Heart left ventricle (tissue), 16 donors: ENCODE data around the gene STX16. TPM values are rescaled to one million over a fixed set of nuclear protein-coding genes. Genes with fewer than 3 reads are reported as not detected.

Experiments
- ATAC-seq, 4 donors: fragments of 200-7000 bp; cut with Tn5 transposase; one replicate each; pipeline ENCODE4 v1.9.1; 2020 to 2022; ENCODE audit warnings: moderate library complexity in 4 of 4, mild to moderate bottlenecking in 3 of 4, moderate number of reproducible peaks in 1 of 4
- DNase-seq, 5 donors: peaks; one replicate each; pipeline ENCODE4 v3.0.0-alpha.2; 2020
- H3K27ac ChIP-seq, 12 donors: fragments of 200-600 bp; sonication (generic) in 4 of 12; one replicate each; pipeline versions ENCODE4 v1.5.0 to v1.8.0; 2016 to 2022; ENCODE audit warnings: mild to moderate bottlenecking in 2 of 12
- H3K27me3 ChIP-seq, 9 donors: fragments of 200-600 bp; sonication (generic) in 2 of 9; one replicate each; pipeline versions ENCODE4 v1.5.1 to v1.8.0; 2016 to 2022; ENCODE audit warnings: mild to moderate bottlenecking in 3 of 9
- H3K36me3 ChIP-seq, 9 donors: fragments of 200-600 bp; sonication (generic) in 2 of 9; one replicate each; pipeline versions ENCODE4 v1.5.0 to v1.8.0; 2018 to 2022; ENCODE audit warnings: mild to moderate bottlenecking in 2 of 9
- H3K4me1 ChIP-seq, 12 donors: fragments of 200-600 bp; sonication (generic) in 4 of 12; one replicate each; pipeline versions ENCODE4 v1.5.0 to v1.8.0; 2016 to 2022; ENCODE audit warnings: mild to moderate bottlenecking in 3 of 12
- H3K4me3 ChIP-seq, 12 donors: fragments of 200-600 bp; sonication (generic) in 4 of 12; one replicate each; pipeline versions ENCODE4 v1.5.0 to v1.8.0; 2017 to 2022; ENCODE audit warnings: mild to moderate bottlenecking in 9 of 12, moderate library complexity in 4 of 12
- H3K9me3 ChIP-seq, 12 donors: fragments of 200-600 bp; sonication (generic) in 4 of 12; one replicate each; pipeline versions ENCODE4 v1.5.0 to v1.8.0; 2016 to 2022; ENCODE audit warnings: mild to moderate bottlenecking in 1 of 12
- POLR2A ChIP-seq, 2 donors: fragments of 450-650 bp; IDR thresholded peaks; one replicate each; pipeline ENCODE4 v1.6.1; 2017; ENCODE audit warnings: antibody characterized with exemption in 2 of 2, mild to moderate bottlenecking in 2 of 2, moderate library complexity in 2 of 2
- WGBS, 4 donors: extraction: QIAGEN DNeasy Blood & Tissue Kit in 2 of 4; methylation state at CpG; one replicate each; pipeline versions ENCODE4 v1.1.5 to v1.1.7; 2013 to 2018; 5-methylcytosine and 5-hydroxymethylcytosine counted together
- intact Hi-C, 10 donors: fragments of 100-400 bp; cut with DNase I; formaldehyde crosslinking; loops; one replicate each; pipeline versions ENCODE4 v1.11.1 to v1.14.2; 2022
- polyA plus RNA-seq, 2 donors: library from polyadenylated mRNA; stranded (reverse); fragments of 200-250 nt; gene quantifications; one replicate each; pipeline ENCODE4 v1.2.3, GENCODE V29; 2013
- total RNA-seq, 9 donors: library from RNA; depleted of rRNA in 2 of 9; stranded (reverse); fragments of >200 nt in 2 of 9; fragmentation: NEBNext Ultra II Directional in 3 of 9; extraction: Animal tissue kit (Norgen Biotek cat#: 25700) in 3 of 9; gene quantifications; one replicate each; pipeline versions ENCODE4 v1.1.0 to v1.2.4, GENCODE V29; 2016 to 2023
- TF ChIP-seq, protein P1 (sequence below), 12 donors: fragments of 200-600 bp; sonication (generic) in 4 of 12; IDR thresholded peaks; one replicate each; pipeline versions ENCODE4 v1.5.0 to v1.8.0; 2018 to 2022; ENCODE audit warnings: antibody characterized with exemption in 12 of 12, mild to moderate bottlenecking in 5 of 12
- donor health status: ischemic (EF 13 %, LVEDD 7.1; RV severe dilation, severe dysfunction).
- donor health status: healthy with polysubstance abuse.
- donor health status: DM: no; HTN: yes; CAD: no.
- donor health status: DM: no; HTN: no; CAD: no.
- donor health status: ischemic (EF 25% LVEDD 6.9; RV normal size, moderate dysfunction).
- donor health status: ischemic (EF 25% LVEDD 5.7; RV mildly dilated, moderate dysfunction).
- donor health status: healthy.
- donor health status: DM: yes; HTN: yes; CAD: no.
- donor health status: ischemic (EF 35%, LVEDD 5.7; RV mildly dilated, moderate dysfunction).
- donor health status: nonischemic (EF 11% LVEDD 7.7; RV severe dilation, severe dysfunction).
- donor health status: DM: yes; HTN: yes; CAD: no.
- donor health status: PGD.
- donor health status: ischemic (EF 29% LVEDD 5.4; RV normal size, mild dysfunction).
- donor health status: nonischemic (EF 23%, LVEDD 6.1; RV moderate dilation, normal function).

The STX16 gene
- total and polyA plus RNA-seq, 11 donors: 14.6 to 38.9 (median 25.6) TPM

DNA sequence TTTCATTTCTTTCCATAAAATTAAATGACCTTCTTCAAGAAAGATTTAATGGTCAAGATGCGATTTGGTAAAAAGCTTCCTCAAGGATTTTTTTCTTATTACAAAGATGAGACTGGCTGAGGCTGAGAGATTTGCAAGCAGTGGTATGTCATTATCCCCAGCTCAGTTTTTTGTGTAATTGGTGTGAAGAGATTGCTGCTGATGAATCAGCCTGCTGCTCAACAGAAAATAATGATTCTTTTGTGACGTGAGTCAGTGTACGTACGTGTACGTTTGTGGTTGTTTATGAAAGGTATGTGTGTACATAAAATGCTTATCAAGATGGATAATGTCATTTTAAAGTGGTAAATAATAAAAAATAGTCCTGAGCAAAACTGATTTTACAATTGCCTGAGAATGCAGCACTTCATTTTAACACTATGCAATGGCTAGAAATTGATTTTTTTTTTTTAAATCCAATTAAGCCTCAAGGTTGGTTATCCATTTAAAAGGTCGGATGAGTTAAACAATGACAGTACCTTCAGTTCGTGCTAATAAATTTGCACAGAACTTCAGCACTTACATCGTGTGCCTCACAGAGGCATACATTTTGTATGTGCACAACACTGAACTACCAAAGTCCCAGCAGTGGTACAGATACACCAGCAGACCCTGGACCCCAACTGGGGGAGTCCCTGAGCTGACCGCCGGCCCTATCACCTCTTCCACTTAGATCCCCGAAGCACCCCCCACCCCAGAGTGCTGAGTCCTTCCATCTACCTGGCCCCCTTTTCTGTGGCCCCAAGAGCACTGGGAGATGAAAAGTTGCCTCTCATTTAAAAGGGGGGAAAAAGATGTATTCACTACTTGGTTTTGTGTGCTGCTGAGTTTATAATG is 31.8 kb downstream of the STX16 start:
- ATAC-seq: no peak
- 92 to 95% (median 93%) methylated on average over 11 of the region's 11 CpGs for WGBS, 4 donors

DNA sequence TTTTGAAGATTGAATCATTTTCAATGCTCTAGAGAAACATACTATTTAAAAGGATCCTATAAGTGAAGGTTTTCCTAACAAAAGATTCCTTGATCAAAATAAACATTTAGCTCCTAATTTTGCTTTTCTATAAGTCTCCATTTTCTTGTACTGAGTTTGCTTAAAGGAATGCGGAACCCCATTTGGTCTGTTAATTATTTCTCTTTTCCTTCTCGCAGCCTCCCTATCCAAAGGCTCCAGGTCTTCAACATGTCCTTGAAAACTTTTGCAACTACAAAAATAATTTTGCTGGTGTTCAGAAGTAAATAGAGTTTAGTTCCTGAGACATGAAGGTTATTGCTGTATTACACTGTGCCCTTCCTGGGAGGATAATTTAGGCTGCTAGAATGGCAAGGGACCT is 33.2 kb downstream of the STX16 start:
- ATAC-seq: no peak
- H3K27ac ChIP-seq: no peak overlapping the region
- H3K27me3 ChIP-seq: no peaks in the 10 kb centered on the region
- no peak for DNase-seq
- intact Hi-C loops: no loop called here
- 97 to 99% (median 98%) methylated on average over 2 of the region's 2 CpGs for whole genome bisulfite sequencing, 4 donors
- H3K4me1 ChIP-seq: peaks cover 0 to 7% (median 0%) of the 10 kb centered on the region in 12 donors
- no peaks in the 10 kb centered on the region for H3K9me3 ChIP-seq
- peaks cover 0 to 28% (median 12%) of the 10 kb centered on the region in 9 donors for H3K36me3 ChIP-seq
- H3K4me3 ChIP-seq: no peak overlapping the region
- TF ChIP-seq, protein P1, sequence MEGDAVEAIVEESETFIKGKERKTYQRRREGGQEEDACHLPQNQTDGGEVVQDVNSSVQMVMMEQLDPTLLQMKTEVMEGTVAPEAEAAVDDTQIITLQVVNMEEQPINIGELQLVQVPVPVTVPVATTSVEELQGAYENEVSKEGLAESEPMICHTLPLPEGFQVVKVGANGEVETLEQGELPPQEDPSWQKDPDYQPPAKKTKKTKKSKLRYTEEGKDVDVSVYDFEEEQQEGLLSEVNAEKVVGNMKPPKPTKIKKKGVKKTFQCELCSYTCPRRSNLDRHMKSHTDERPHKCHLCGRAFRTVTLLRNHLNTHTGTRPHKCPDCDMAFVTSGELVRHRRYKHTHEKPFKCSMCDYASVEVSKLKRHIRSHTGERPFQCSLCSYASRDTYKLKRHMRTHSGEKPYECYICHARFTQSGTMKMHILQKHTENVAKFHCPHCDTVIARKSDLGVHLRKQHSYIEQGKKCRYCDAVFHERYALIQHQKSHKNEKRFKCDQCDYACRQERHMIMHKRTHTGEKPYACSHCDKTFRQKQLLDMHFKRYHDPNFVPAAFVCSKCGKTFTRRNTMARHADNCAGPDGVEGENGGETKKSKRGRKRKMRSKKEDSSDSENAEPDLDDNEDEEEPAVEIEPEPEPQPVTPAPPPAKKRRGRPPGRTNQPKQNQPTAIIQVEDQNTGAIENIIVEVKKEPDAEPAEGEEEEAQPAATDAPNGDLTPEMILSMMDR (IDR thresholded peaks at IDR 0.05): no peak
- TF ChIP-seq POLR2A (IDR thresholded peaks at IDR 0.05): no peak

More for the DNA sequence above, 31.8 kb downstream of the STX16 start:
- Histone ChIP-seq H3K27me3 (no peaks in the 10 kb centered on the region), H3K36me3 (peaks cover 0 to 40% (median 26%) of the 10 kb centered on the region in 9 donors), H3K9me3 (no peaks in the 10 kb centered on the region), H3K4me3 (no peak overlapping the region), H3K27ac (no peak overlapping the region), H3K4me1 (no peaks in the 10 kb centered on the region)
- TF ChIP-seq POLR2A (IDR thresholded peaks at IDR 0.05): no peak
- TF ChIP-seq, protein P1 (IDR thresholded peaks at IDR 0.05): no peak
- intact Hi-C loops: no loop called here
- no peak for DNase-seq

DNA sequence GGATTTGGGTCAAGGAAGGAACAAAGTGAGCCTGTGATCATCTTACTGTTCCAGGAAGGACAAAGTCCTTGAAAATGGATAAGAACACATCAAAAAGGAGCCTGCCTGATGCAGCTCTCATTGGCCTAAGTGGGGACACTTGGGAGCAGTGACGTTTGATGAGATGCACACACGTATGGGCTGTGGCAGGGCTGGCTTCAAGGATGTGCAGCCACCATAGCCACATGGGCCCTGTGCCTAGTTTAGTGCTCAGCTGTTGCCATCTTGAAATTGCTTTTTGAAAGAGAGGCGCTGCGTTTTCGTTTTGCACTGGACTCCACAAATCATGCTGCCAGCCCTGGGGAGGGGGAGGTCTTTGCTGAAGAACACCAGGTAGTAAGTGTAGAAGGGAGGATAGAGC is 34.9 kb downstream of the STX16 start:
- 90 to 96% (median 91%) methylated on average over 5 of the region's 5 CpGs for WGBS, 4 donors
- intact Hi-C loops: no loop called here
- no peaks in the 10 kb centered on the region for H3K9me3 ChIP-seq
- ATAC-seq (no peak), DNase-seq (peak in 1 of 5 donors; percentile 19)
- no peak overlapping the region for H3K27ac ChIP-seq
- peaks cover 0 to 11% (median 0%) of the 10 kb centered on the region in 9 donors for H3K36me3 ChIP-seq
- TF ChIP-seq, protein P1 (IDR thresholded peaks at IDR 0.05): no peak
- TF ChIP-seq POLR2A (IDR thresholded peaks at IDR 0.05): no peak
- no peaks in the 10 kb centered on the region for H3K27me3 ChIP-seq
- peaks cover 0 to 17% (median 0%) of the 10 kb centered on the region in 12 donors for H3K4me1 ChIP-seq
- H3K4me3 ChIP-seq: no peak overlapping the region

DNA sequence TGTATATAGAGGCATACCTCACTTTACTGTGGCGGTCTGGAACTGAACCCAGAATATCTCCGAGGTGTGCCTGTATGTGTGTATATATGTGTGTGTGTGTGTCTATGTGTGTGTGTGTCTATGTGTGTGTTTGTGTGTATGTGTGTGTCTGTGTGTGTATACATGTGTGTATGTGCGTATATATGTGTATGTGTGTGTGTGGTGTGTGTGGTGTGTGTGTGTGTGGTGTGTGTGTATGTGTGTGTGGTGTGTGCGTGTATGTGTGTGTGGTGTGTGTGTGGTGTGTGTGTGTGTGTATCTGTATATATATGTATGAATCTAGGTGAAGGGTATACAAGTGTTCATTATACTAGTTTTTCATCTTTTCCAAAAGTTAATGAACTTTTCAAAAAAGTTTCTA is 37.3 kb downstream of the STX16 start:
- Histone ChIP-seq H3K27ac (no peak overlapping the region), H3K9me3 (no peaks in the 10 kb centered on the region), H3K27me3 (no peaks in the 10 kb centered on the region), H3K4me3 (no peak overlapping the region), H3K36me3 (peaks cover 0 to 6% (median 0%) of the 10 kb centered on the region in 9 donors), H3K4me1 (peaks cover 2 to 29% (median 10%) of the 10 kb centered on the region in 12 donors)
- no peak for ATAC-seq
- 90 to 94% (median 92%) methylated on average over 4 of the region's 4 CpGs for WGBS, 4 donors
- no peak for TF ChIP-seq POLR2A (IDR thresholded peaks at IDR 0.05)
- TF ChIP-seq, protein P1 (IDR thresholded peaks at IDR 0.05): no peak
- no peak for DNase-seq
- intact Hi-C loops: no loop called here
